Inferior parietal cortex (tissue), 1 donor: ENCODE results near the gene NQO1.
A peak's percentile ranks its signal among the peaks of the same experiment; 100 is the strongest.
"Not testable (repeated sequence)": the region's sequence is repeated elsewhere in the genome, so short reads cannot be mapped to it uniquely, and the experiment has no call there.

ENCODE experiments used
- DNase-seq: peaks from one replicate; pipeline ENCODE4 v3.0.0-alpha.2; 2016; ENCODE audit errors: extremely low spot score

Gene NQO1

DNA sequence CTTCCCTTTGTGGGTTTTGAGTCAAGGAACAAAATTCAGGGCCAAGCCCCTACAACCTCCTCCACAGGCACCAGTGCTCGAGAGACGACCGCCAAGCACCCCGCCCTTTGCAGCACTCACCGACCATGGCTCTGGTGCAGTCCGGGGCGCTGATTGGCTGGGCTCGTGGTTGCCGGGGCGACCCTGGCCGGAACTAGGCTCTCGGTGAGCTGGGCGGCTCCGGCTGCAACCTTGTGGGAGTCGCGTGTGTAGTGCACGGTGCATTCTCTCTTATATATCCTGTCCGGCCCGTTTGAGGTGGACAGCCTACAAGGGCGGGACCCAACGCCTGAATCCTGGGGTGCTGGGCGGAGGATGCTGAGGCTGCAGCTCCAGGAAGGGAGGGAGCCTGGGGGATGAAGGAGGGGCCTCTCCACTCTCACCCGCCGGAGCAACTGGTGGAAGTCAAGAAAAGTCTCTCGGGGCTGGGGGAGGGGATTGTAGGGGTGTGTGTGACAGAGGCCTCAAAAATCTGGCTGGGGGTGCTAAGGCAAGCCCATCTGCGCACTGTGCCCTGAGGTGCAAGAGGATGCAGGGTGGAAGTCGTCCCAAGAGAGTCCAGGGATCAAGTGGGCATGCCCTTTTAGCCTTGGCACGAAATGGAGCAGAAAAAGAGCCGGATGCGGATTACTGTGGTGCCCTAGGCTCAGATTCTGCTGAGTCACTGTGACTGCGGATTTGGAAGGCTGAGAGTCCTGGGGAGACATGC is at the start of gene NQO1:
Gene NQO1 (minus strand): TSS at position 248 of the 748 bp plus-strand sequence. CDS start 121 bp downstream, at position 127.
- DNase-seq = peak; percentile 86

- no peak for DNase-seq
These were observed 49.2 kb upstream of the NQO1 start for GRCh38 chr16:69775563-69775962.

DNA sequence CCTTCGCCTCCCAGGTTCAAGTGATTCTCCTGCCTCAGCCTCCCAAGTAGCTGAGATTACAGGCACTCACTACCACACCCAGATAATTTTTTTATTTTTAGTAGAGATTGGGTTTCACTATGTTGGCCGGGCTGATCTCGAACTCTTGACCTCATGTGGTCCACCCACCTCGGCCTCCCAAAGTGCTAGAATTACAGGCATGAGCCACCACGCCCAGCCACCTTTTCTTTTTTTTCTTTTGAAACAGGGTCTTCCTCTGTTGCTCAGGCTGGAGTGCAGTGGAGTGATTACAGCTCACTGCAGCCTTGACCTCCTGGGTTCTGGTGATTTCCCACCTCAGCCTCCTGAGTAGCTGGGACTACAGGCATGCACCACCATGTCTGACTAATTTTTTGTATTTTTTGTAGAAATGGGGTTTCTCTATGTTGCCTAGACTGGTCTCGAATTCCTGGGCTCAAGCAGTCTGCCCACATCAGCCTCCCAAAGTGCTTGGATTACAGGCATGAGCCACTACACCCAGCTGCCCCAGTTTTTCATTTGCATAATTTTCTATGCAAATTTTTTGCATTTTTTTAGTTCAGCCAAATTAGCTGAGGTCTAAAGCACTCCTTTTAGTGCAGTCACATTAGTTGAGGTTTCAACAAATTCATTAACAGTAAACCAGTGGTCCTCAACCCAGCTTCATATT is 47.0 kb upstream of the NQO1 start:
- DNase-seq = no peak

- DNase-seq = no peak
These were observed 45.2 kb upstream of the NQO1 start for GRCh38 chr16:69771651-69771967.

GRCh38 chr16:69769404-69769803 is 43.0 kb upstream of the NQO1 start:
- no peak for DNase-seq

- no peak for DNase-seq
These were observed 42.3 kb upstream of the NQO1 start for GRCh38 chr16:69768666-69769065.

- no peak for DNase-seq
These were observed 41.3 kb upstream of the NQO1 start for GRCh38 chr16:69767459-69768229.

- DNase-seq = no peak
These were observed 37.2 kb upstream of the NQO1 start for GRCh38 chr16:69763599-69763942.

DNA sequence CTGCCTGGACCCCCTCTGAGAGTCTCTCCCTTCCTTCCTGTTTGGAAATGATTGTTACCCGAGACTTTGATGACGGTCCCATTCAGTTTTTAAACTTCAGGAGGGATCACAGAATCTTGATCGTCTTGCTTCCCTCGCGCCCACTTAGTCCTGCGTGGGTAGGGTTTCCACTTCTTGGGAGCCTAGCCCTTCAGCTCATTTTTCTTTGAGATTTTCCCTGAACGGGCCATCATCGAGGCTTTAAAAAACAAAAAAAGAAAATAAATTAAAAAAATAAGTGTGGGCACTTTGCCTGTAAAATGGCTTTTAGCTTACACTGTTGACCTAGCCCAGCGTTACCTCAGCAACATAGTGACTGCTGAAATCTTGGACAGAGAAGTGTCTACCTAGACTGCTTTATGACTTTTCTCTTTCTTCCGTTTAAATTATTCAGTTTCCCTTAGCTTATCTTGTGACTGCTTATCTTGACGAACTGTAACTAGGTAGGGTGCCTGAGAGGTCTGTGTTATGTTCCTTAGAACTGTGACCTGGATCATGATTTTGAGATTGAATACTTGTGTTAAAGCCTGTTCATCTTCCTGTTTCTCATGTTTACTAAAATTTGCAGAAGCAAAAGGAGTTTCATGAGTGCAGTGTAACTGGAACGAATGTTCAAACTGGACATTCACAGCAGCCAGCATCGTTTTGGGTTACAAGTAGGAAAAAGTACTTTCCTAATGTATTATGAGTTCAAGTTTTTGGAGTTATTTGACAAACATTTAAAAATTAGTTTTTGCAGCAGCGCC is 36.6 kb upstream of the NQO1 start:
- DNase-seq = no peak

DNA sequence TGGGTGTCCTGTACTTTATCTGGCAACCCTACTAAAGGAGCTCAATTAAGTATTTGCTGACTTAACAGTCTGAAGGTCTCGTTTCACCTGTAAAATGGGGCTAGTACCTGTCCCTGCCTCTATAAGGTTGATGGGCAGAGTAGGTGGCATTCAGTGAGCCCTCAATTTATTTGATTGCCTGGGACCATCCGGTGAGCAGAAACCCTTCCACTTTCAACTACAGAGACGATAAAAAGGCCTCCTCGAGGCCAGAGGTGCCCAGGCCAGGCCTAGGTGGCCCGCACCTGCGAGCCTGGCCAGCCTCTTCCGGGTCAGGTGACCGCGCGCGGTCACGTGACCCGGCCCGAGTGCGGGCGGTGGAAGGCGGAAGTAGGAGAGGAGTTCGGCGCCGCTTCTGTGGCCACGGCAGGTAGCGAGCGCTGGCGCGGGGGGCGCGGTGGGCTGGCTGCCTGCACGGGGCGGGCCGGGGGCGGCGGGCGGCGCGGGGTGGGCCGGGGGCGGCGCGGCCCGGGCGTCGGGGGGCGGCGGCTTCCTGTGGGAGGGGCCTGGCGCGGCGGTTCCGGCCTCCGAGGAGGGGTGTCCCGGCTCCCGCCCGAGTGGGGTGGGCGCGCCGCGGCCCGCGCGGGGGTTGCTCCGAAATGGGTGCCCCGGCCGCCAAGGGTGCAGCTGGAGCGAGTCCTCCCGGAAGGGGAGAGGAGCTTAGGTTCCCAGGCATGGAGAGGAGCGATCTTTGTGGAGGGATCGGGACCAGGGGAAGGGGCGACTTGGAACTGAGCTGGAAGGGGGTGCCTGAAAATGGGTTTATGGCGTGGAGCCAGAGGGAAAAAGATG is 35.8 kb upstream of the NQO1 start, which contains the start of gene WWP2:
Gene WWP2 (plus strand): TSS at position 350 of the 831 bp plus-strand sequence. CDS start 24,679 bp downstream, outside the sequence.
- peak; percentile 83 for DNase-seq

GRCh38 chr16:69757375-69757774 is 31.0 kb upstream of the NQO1 start:
- DNase-seq = not testable (repeated sequence)

GRCh38 chr16:69756705-69757104 is 30.3 kb upstream of the NQO1 start:
- DNase-seq = no peak

- DNase-seq = peak; percentile 96
These were observed 28.3 kb upstream of the NQO1 start, which contains the start of gene NOB1 for GRCh38 chr16:69754469-69755310. TSS of gene NOB1 (minus strand) at chr16:69754926. CDS start at chr16:69754910, 16 bp downstream.

GRCh38 chr16:69754143-69754468 is 27.7 kb upstream of the NQO1 start:
- no peak for DNase-seq

DNA sequence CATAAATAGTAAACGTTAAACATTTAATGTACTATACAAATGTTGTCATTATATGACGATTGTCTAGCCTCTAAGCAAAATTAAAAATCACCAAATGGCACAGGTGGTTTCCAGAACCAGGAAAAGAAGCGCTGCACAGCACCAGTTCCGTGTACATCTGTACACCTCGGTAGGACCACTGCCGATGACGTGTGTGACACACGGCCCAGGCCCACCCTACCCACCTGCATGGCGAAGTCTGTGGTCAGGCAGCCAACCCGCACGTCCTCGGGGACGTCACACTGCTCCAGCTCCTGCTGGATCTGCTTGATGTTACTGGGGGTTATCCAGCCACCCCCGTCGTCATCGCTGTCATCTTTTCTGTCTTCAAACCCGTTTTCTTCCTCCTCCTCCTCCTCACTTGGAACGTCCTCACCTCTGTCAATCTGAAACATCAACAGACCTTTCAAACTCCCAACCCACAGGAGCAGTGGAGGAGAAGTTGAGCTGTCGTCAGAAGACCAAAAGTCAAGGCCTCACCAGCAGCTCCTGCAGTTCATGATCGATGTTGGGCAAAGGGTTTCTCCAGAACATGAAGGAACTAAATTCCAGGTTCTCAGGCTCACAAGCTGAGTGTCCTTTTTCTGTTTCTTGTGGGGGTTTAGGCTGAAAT is 22.5 kb upstream of the NQO1 start:
- no peak for DNase-seq

DNA sequence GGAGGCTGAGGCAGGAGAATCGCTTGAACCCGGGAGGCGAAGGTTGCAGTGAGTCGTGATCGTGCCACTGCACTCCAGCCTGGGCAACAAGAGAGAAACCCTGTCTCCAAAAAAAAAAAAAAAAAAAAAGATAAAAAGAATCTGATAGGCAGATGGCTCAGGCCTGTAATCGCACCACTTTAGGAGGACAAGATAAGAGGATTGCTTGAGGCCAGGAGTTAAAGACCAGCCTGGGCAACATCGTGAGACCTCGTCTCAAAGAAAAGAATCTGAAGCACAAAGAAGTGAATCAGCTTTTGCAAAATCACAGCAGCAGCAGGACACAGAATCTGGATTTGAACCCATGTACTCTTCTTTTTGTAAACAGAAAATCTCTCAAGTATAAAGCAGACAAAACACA is 20.8 kb upstream of the NQO1 start:
- DNase-seq = no peak

DNA sequence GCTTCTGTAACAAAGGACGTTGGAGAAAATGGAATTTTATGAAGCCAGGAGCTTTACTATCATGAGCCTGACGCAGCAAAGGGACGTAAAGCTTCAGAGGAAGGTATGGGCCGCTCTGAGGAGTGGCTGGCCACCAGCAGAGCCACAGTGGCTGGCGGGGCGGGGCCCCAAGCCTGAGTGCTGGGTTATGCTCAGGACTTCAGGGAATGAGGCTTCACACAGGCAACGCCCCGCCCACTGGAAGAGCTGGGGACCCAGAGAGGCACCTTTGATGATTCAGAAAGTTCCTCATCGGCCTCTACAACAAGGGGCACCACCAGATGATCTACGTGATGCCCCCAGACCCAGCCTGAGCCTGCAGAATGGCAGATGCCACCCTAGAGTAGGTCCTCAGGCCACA is 19.6 kb upstream of the NQO1 start:
- no peak for DNase-seq

DNA sequence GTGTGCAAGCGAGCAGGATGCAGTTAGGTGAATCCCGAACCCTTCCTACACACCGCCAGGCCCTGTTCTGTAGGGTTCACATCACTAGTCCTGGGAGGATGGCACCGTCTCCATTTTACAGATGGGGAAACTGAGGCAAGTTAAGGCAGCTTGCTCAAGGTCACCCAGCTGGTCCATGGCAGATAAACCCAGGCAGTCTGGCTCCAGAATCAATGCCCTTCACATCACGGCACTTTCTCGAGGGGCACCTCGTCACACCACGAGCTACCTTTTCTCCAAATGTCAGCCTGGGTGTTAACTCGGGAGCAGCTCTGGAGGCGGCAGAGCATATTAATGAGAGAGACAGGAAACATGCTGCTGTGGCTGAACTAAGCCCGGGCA is 18.9 kb upstream of the NQO1 start:
- no peak for DNase-seq

- DNase-seq = no peak
These were observed 18.2 kb upstream of the NQO1 start for GRCh38 chr16:69744363-69745231.
